DMS114 treated with DMSO at 0.1 percent for 48 hours (cell line): Measurements from ENCODE around the gene PRKN.
"Not testable (repeated sequence)": the region's sequence is repeated elsewhere in the genome, so short reads cannot be mapped to it uniquely, and the experiment has no call there.

Source experiments
- DNase-seq: peaks from one replicate; lab custom pipeline; 2025; ENCODE audit not compliant: unreplicated experiment; lab: John Stamatoyannopoulos, UW

PRKN gene

DNA sequence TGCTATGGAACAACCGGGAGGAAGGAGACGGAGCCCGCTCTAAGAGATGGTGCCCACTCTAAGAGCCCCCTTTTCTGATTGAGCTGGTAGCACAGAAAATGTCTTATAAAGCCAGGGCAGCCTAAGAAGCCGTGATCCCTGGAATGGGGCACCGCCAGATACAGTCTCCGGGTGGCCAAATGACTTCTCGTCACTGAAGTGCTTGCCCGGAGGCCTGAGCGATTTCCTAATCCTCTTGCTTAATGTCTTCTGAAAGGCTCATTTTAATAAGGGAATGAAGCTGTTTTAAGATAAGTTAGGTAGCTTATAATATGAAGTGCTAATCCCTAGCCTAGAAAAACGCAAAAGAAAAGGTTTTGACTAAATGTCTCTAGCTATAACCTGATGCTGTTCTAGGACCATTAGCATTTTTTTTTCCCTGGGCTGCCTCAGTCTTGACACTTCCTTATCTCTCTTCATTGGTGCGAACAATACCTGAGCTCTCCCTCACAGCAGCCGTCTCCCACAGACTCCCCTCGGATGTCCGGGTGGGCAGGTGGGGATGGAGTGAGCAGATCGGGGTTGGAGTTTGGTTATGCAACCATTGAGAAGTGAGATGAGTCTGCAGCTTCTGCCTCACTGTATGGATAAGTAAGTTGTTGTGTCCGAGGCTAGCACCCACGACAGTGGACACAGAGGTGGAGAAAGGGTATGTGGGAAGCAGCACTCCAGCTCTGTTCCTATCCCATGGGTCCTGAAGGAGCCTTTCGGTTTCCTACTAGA is 894.3 kb downstream of the PRKN start:
- no peak for DNase-seq

GRCh38 chr6:161832622-161833021 is 894.9 kb downstream of the PRKN start:
- no peak for DNase-seq

GRCh38 chr6:161830866-161831616 is 896.5 kb downstream of the PRKN start:
- DNase-seq: no peak

DNA sequence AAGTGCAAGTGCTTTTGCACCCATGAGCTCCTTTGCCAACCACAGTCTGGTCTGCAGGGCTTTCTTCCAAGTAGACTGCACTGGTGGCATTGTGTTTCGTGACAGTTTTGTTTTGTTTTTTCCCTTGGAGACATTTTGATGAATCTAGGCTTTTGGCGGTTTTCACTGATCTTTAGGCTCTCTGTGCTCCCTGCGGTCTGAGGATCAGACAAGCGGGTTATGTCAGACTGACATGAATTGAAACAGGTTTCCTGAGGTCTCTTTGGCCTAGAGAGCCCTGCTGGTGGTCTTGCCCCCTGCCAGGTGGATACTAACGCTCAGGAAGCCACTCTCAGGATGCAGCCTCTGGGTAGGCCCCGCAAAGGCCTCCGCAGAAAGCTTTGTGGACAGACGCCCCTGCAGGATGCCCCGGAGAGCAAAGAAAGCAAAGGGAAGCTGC is 898.3 kb downstream of the PRKN start:
- DNase-seq: no peak

GRCh38 chr6:161828355-161828754 is 899.2 kb downstream of the PRKN start:
- DNase-seq: no peak

DNA sequence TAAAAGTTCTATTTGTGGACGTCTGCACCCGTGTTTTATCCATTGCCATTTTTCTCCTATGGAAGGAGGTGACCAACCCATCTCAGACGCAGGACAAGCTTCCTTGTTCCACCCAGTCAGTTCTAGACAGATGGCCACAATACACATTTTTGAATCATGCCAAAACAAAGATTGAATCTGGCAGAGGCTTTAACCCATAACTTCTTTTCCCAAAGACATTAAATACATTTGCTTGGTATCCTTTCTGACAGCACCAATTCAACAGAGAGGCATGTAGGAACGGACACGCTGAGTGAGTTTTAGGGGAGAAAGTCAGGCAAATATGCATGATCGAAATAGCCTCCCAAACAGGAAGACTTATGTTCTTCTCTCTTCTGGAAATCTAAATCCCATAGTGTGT is 901.1 kb downstream of the PRKN start:
- DNase-seq: no peak

- not testable (repeated sequence) for DNase-seq
Measured at GRCh38 chr6:161822204-161822603, 905.4 kb downstream of the PRKN start.

GRCh38 chr6:161817881-161818280 is 909.7 kb downstream of the PRKN start:
- DNase-seq: no peak

- no peak for DNase-seq
Measured at GRCh38 chr6:161815965-161816364, 911.6 kb downstream of the PRKN start.

DNA sequence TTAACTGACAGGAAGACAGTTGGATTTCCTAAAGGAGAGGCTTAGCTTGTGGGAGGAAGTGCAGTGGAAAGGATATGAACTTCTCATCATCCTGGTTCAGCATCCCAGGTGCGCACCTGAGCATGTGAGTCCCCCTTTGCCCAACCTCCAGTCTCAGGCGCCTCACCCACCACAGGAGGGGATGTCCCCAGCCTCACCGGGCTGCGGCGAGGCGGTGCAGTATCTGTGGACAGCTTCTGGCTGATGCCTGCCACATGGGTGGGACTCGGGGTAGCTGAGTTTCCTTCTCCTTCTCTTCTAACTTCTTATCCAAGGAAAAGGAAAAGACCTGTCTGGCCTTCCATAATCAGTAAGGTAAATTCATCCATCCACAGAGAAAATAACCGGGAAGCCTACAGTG is 914.4 kb downstream of the PRKN start:
- no peak for DNase-seq

DNA sequence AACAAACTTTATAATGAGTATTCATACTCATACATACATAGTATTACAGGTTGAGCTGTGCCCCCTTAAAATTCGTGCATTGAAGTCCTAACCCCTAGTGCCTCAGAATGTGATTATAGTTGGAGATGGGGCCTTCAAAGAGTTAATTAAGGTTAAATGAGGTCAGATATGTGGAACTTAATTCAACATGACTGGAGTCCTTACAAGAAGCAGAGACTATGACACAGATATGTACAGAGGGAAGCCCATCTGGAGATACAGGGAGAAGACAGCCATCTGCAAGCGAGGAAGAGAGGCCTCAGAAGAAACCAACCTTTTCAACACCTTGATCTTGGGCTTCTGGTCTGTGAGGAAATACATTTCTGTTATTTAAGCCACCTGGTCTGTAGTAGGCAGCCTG is 917.6 kb downstream of the PRKN start:
- DNase-seq: no peak

GRCh38 chr6:161804838-161805237 is 922.7 kb downstream of the PRKN start:
- DNase-seq: no peak

- DNase-seq: no peak
Measured at GRCh38 chr6:161803131-161803530, 924.4 kb downstream of the PRKN start.

DNA sequence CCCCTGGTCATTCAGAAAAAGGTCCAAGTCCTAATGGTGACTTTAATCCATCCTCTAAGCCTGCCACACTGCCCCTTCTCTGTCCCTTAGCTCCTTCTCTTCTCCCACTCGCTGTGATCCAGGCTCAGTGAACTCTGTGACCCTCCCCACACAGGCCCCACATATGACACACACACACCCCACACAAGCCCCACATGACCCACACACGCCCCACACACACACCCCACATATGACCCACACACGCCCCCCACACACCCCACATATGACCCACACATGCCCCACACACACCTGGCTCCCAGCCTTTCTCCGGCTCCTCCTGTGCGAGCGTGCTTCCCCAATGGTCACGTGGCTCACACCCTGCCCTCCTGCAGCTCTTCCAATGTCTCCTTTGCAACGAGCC is 925.3 kb downstream of the PRKN start:
- DNase-seq: no peak

- no peak for DNase-seq
Measured at GRCh38 chr6:161798844-161799394, 928.6 kb downstream of the PRKN start.

DNA sequence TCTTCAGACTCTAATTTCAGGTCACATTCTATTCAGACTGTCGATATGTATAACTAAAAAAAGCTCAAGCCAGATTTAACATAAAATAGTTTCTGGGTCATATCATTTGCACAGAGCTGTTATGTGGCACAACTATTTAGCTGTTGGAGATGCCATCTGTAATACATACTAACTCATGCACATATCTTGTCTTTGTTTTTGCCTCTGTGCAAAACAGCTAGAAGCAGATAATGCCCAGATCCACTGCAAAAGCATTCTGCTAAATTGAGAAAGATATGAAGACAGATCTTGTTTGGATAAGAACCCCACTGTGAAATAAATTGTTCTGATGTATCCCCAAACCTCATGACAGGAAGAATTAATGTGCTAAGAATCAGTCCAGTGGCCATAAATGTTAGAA is 930.9 kb downstream of the PRKN start:
- DNase-seq: no peak

GRCh38 chr6:161792851-161793493 is 934.6 kb downstream of the PRKN start:
- DNase-seq: no peak

GRCh38 chr6:161788531-161788930 is 939.0 kb downstream of the PRKN start:
- no peak for DNase-seq

DNA sequence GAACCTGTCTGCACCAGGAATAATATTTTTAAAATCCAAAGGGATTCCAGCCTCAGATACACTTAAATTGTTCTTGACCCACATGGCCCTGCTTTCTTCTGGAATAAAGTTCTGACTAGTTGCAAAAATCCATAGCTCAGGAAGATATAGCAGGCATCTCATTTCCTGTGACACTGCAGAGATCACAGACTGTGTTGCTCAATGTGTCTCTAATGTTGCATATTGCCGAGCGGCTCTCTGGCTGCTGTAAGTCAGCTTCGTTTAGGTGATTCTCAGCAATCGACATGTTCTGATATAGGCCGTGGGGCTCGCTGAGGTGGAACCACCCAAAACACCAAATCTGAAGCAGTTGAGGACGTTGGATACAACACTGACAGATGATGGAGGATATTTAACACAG is 955.4 kb downstream of the PRKN start:
- no peak for DNase-seq

DNA sequence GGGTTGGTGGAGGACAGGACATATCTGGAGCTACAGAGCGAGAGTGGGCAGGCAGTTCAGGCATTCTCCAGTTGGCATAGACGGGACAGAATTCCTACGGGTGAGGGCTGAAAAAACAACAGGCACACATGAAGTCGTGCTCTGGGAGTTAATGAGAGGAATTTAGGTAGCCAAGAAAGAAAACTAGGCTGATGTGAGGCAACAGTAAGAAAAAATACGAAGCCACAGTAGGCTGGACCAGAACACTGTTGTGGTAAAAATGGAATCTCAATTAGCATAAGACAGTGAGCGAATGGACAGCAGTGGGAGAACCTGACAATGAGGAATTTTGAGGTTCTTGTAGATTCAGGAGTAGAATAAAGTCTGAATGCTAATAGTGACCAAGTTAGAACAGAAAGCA is 965.6 kb downstream of the PRKN start:
- DNase-seq: no peak

- DNase-seq: no peak
Measured at GRCh38 chr6:161755080-161755479, 972.5 kb downstream of the PRKN start.

DNA sequence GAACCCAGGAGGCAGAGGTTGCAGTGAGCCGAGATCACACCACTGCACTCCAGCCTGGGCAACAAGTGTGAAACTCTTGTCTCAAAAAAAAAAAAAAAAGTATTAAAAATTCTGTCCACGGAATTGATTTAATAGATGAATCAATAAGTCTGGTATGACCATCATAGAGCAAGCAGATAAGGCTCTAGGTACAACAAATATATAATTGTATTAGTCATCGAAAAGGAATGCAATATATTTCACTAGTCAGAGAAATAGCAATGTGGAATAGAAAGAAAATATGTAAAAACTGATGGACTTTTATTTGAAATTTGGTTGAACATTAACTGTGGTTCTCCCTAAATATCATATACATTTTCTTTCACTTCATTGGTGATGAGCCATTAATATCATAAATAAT is 976.9 kb downstream of the PRKN start:
- DNase-seq: no peak
